LHCN-M2 (cell line): ENCODE data around the gene CDC14B. TPM values are rescaled to one million over a fixed set of nuclear protein-coding genes. Genes with fewer than 3 reads are reported as not detected.

Experiments used
- DNase-seq: peaks from one replicate; pipeline ENCODE4 v3.0.0-alpha.2; 2012; ENCODE audit warnings: low read depth
- total RNA-seq: library from RNA; depleted of rRNA; stranded (reverse); fragments of >200 nt; gene quantifications from 2 replicates; pipeline ENCODE4 v1.2.3, GENCODE V29; 2014

CDC14B gene
- total RNA-seq, 1 experiment from 2014 or later, result 12.6 TPM

- DNase-seq, result no peak
These were observed 7.3 kb upstream of the CDC14B start for GRCh38 chr9:96626912-96627311.

GRCh38 chr9:96621618-96622017, 2.0 kb upstream of the CDC14B start:
- no peak for DNase-seq

GRCh38 chr9:96620832-96621269, 1.2 kb upstream of the CDC14B start:
- no peak for DNase-seq

GRCh38 chr9:96620181-96620514, 505 bp upstream of the CDC14B start:
- no peak for DNase-seq

- no peak for DNase-seq
These were observed 548 bp downstream of the CDC14B start for GRCh38 chr9:96619124-96619465.

GRCh38 chr9:96618209-96619123, 1.2 kb downstream of the CDC14B start:
- peak; percentile 92 for DNase-seq

- no peak for DNase-seq
These were observed 2.0 kb downstream of the CDC14B start for GRCh38 chr9:96617439-96618185.

GRCh38 chr9:96616817-96617438, 2.7 kb downstream of the CDC14B start:
- no peak for DNase-seq

- no peak for DNase-seq
These were observed 4.2 kb downstream of the CDC14B start for GRCh38 chr9:96615411-96615810.

GRCh38 chr9:96614664-96615063, 5.0 kb downstream of the CDC14B start:
- DNase-seq, result peak; percentile 51

GRCh38 chr9:96612966-96613589, 6.6 kb downstream of the CDC14B start:
- DNase-seq, result no peak

- DNase-seq, result peak; percentile 93
These were observed 7.3 kb downstream of the CDC14B start for GRCh38 chr9:96612105-96612965.

GRCh38 chr9:96611302-96611701, 8.3 kb downstream of the CDC14B start:
- DNase-seq, result no peak

GRCh38 chr9:96609732-96610131, 9.9 kb downstream of the CDC14B start:
- no peak for DNase-seq

GRCh38 chr9:96607971-96608370, 11.7 kb downstream of the CDC14B start:
- DNase-seq, result no peak

GRCh38 chr9:96605328-96605727, 14.3 kb downstream of the CDC14B start:
- no peak for DNase-seq

- no peak for DNase-seq
These were observed 15.7 kb downstream of the CDC14B start for GRCh38 chr9:96604004-96604319.

- peak; percentile 50 for DNase-seq
These were observed 16.2 kb downstream of the CDC14B start for GRCh38 chr9:96603305-96604003.

GRCh38 chr9:96599298-96599697, 20.3 kb downstream of the CDC14B start:
- DNase-seq, result peak; percentile 23

GRCh38 chr9:96596601-96597111, 23.0 kb downstream of the CDC14B start:
- DNase-seq, result no peak
